SK-N-SH (cell line): Measurements from ENCODE around the gene HHAT. TPM values are rescaled to one million over a fixed set of nuclear protein-coding genes. Genes with fewer than 3 reads are reported as not detected.

Experiments used
- CTCF ChIA-PET: fragments of 300-600, 350-600 bp; formaldehyde crosslinking; extraction: SDS; loops from one replicate; lab custom pipeline; 2021; lab: Yijun Ruan, JAX
- POLR2A ChIA-PET: fragments of 350-600 bp; sonication (Branson Sonifier 250); formaldehyde crosslinking; extraction: SDS; loops from one replicate; lab custom pipeline; 2020; ENCODE audit warnings: antibody characterized with exemption, inconsistent platforms; lab: Yijun Ruan, JAX
- DNase-seq: peaks from one replicate; pipeline ENCODE4 v3.0.0; 2012
- H2AFZ ChIP-seq: fragments of 200-600 bp; sonication (generic); 2 replicates; pipeline ENCODE4 v1.8.1; 2016; ENCODE audit warnings: antibody characterized with exemption, mild to moderate bottlenecking, low read depth
- H3F3A ChIP-seq: fragments of 200-600 bp; sonication (generic); replicated peaks from 2 replicates; pipeline ENCODE3; 2016; ENCODE audit warnings: antibody characterized with exemption, mild to moderate bottlenecking; ENCODE audit not compliant: insufficient read depth
- H3K27ac ChIP-seq, 2 experiments: fragments of 200-500 bp in 1 of 2; fragments of 200-600 bp in 1 of 2; sonication (Bioruptor generic) in 1 of 2; sonication (generic), shearing (Covaris generic) in 1 of 2; 2 replicates each; pipeline versions ENCODE4 v1.5.1 to v1.6.1; 2014 to 2016; ENCODE audit warnings: low read depth in 2 of 2, inconsistent platforms in 1 of 2, low read length in 1 of 2, mild to moderate bottlenecking in 1 of 2, mixed read lengths in 1 of 2
- H3K27me3 ChIP-seq: fragments of 200-600 bp; sonication (generic), shearing (Covaris generic); 2 replicates; pipeline ENCODE4 v1.6.1; 2016; ENCODE audit warnings: mixed run types; ENCODE audit not compliant: insufficient read depth
- H3K36me3 ChIP-seq, 2 experiments: fragments of 200-500 bp in 1 of 2; fragments of 200-600 bp in 1 of 2; sonication (Bioruptor generic) in 1 of 2; sonication (generic) in 1 of 2; replicated peaks in 1 of 2; 2 replicates each; pipeline versions ENCODE3 to v1.5.1; 2014 to 2016; ENCODE audit warnings: low read length in 1 of 2, mild to moderate bottlenecking in 1 of 2; ENCODE audit not compliant: insufficient read depth in 2 of 2, control insufficient read depth in 1 of 2
- H3K4me1 ChIP-seq, 2 experiments: fragments of 200-500 bp in 1 of 2; fragments of 200-600 bp in 1 of 2; sonication (Bioruptor generic) in 1 of 2; sonication (generic), shearing (Covaris generic) in 1 of 2; 2 replicates each; pipeline versions ENCODE4 v1.5.1 to v1.6.1; 2014 to 2016; ENCODE audit warnings: low read depth in 1 of 2, low read length in 1 of 2, mixed run types in 1 of 2; ENCODE audit not compliant: insufficient read depth in 2 of 2, control insufficient read depth in 1 of 2
- H3K4me2 ChIP-seq: fragments of 200-600 bp; sonication (generic), shearing (Covaris generic); 2 replicates; pipeline ENCODE4 v1.6.1; 2017; ENCODE audit warnings: mixed run types
- H3K4me3 ChIP-seq, 2 experiments: fragments of 200-500 bp in 1 of 2; fragments of 200-600 bp in 1 of 2; sonication (Bioruptor generic) in 1 of 2; sonication (generic), shearing (Covaris generic) in 1 of 2; 2 replicates each; pipeline versions ENCODE4 v1.5.1 to v1.8.1; 2014 to 2016; ENCODE audit warnings: low read depth in 2 of 2, inconsistent platforms in 1 of 2, low read length in 1 of 2, mild to moderate bottlenecking in 1 of 2, mixed read lengths in 1 of 2, moderate library complexity in 1 of 2
- H3K79me2 ChIP-seq: fragments of 200-600 bp; sonication (generic); 2 replicates; pipeline ENCODE4 v1.8.1; 2017; ENCODE audit warnings: mild to moderate bottlenecking; ENCODE audit not compliant: insufficient read depth
- H3K9ac ChIP-seq: fragments of 200-600 bp; sonication (generic); 2 replicates; pipeline ENCODE4 v1.6.1; 2017; ENCODE audit warnings: mixed run types
- H3K9me2 ChIP-seq: fragments of 200-600 bp; sonication (generic); 2 replicates; pipeline ENCODE4 v1.6.1; 2017; ENCODE audit warnings: mixed run types
- H3K9me3 ChIP-seq: fragments of 200-600 bp; sonication (generic); 2 replicates; pipeline ENCODE4 v1.6.1; 2017; ENCODE audit warnings: mixed run types, mild to moderate bottlenecking, moderate library complexity
- H4K20me1 ChIP-seq: fragments of 200-600 bp; sonication (generic); 2 replicates; pipeline ENCODE4 v1.6.1; 2017; ENCODE audit warnings: mild to moderate bottlenecking, mixed run types; ENCODE audit not compliant: insufficient read depth
- CHD2 ChIP-seq: fragments of 150-350 bp; IDR thresholded peaks from 2 replicates; pipeline ENCODE4 v1.6.1; 2018; ENCODE audit warnings: low read length; ENCODE audit not compliant: partially characterized antibody
- CTCF ChIP-seq: fragments of 200-600 bp; sonication (generic); IDR thresholded peaks from 2 replicates; pipeline ENCODE4 v1.6.1; 2017; ENCODE audit warnings: antibody characterized with exemption, mild to moderate bottlenecking, moderate library complexity
- EP300 ChIP-seq, 2 experiments: IDR thresholded peaks; 2 replicates each; pipeline versions ENCODE4 v1.4.0 to v1.6.1; 2012; ENCODE audit warnings: borderline replicate concordance in 1 of 2, low read depth in 1 of 2, low read length in 1 of 2
- EZH2phosphoT487 ChIP-seq: fragments of 200-600 bp; sonication (generic); IDR thresholded peaks from 2 replicates; pipeline ENCODE4 v1.6.1; 2017; ENCODE audit warnings: low read depth, mixed run types, mild to moderate bottlenecking, antibody characterized with exemption, moderate library complexity, borderline replicate concordance
- FOSL2 ChIP-seq: IDR thresholded peaks from 2 replicates; pipeline ENCODE4 v1.4.0; 2012; ENCODE audit warnings: low read depth, mild to moderate bottlenecking, moderate library complexity, borderline replicate concordance
- FOXJ3 ChIP-seq: sonication (generic); formaldehyde crosslinking; IDR thresholded peaks from 2 replicates; pipeline ENCODE4 v1.5.1; 2020; ENCODE audit warnings: mild to moderate bottlenecking, missing genetic modification reagents
- GABPA ChIP-seq: IDR thresholded peaks from 2 replicates; pipeline ENCODE4 v1.4.0; 2012; ENCODE audit warnings: low read depth, mild to moderate bottlenecking
- JUND ChIP-seq: IDR thresholded peaks from 2 replicates; pipeline ENCODE4 v1.4.0; 2012
- MXI1 ChIP-seq: IDR thresholded peaks from 2 replicates; pipeline ENCODE4 v1.6.1; 2012; ENCODE audit warnings: mild to moderate bottlenecking, low read depth, low read length, improper control_type of control experiment
- PBX3 ChIP-seq: IDR thresholded peaks from 2 replicates; pipeline ENCODE4; 2012
- RAD21 ChIP-seq: IDR thresholded peaks from 2 replicates; pipeline ENCODE4 v1.6.1; 2012; ENCODE audit warnings: mild to moderate bottlenecking, low read length
- RCOR1 ChIP-seq: fragments of 150-350 bp; IDR thresholded peaks from 2 replicates; pipeline ENCODE4 v1.6.1; 2017; ENCODE audit warnings: antibody characterized with exemption, low read length
- REST ChIP-seq: IDR thresholded peaks from 2 replicates; pipeline ENCODE4 v1.6.1; 2012; ENCODE audit warnings: mild to moderate bottlenecking, low read depth, low read length, moderate library complexity
- RFX5 ChIP-seq: IDR thresholded peaks from 2 replicates; pipeline ENCODE4 v1.6.1; 2012; ENCODE audit warnings: mild to moderate bottlenecking, improper control_type of control experiment, low read length
- TAF1 ChIP-seq: IDR thresholded peaks from 2 replicates; pipeline ENCODE4 v1.6.1; 2012; ENCODE audit warnings: low read depth, mild to moderate bottlenecking, low read length, moderate library complexity, borderline replicate concordance
- TEAD4 ChIP-seq: IDR thresholded peaks from 2 replicates; pipeline ENCODE4 v1.4.0; 2012; ENCODE audit warnings: mild to moderate bottlenecking, borderline replicate concordance; ENCODE audit not compliant: insufficient read depth
- USF1 ChIP-seq: IDR thresholded peaks from 2 replicates; pipeline ENCODE4 v1.4.0; 2012; ENCODE audit warnings: low read depth, borderline replicate concordance
- WGBS: methylation state at CpG from one replicate; pipeline ENCODE4 v1.1.6; 2017; ENCODE audit warnings: low lambda C conversion rate; 5-methylcytosine and 5-hydroxymethylcytosine counted together
- polyA plus RNA-seq, 3 experiments: library from polyadenylated mRNA; depleted of rRNA; stranded (reverse); fragments of >200 nt; gene quantifications; 2 replicates each; pipeline ENCODE4 v1.2.3, GENCODE V29; 2012

HHAT gene
- polyA plus RNA-seq, 1 of the 3 experiments (the other 2 are of a cell fraction), result 8.1 TPM

GRCh38 chr1:210551899-210552298 is 223.2 kb downstream of the HHAT start (continued):
- TF ChIP-seq CTCF (no peak), FOXJ3 (CRISPR knock-in tag) (no peak), REST (no peak), FOSL2 (no peak)
- TF ChIP-seq, all 33 proteins: peak for 0

GRCh38 chr1:210553711-210554110 is 225.0 kb downstream of the HHAT start:
- no peaks in the 10 kb centered on the region for H3K27me3 ChIP-seq
- H3K36me3 ChIP-seq, result no peaks in the 10 kb centered on the region
- TF ChIP-seq GABPA (no peak), CHD2 (peak; percentile 6), RAD21 (peak; percentile 24; the same call in 1 of the 2 replicates)
- peak; percentile 36 for DNase-seq
- H2AFZ ChIP-seq, result no peak overlapping the region
- no peaks in the 10 kb centered on the region for H3K9me3 ChIP-seq
- H3K9ac ChIP-seq, result no peak overlapping the region
- H3K4me3 ChIP-seq, result no peak overlapping the region
- peaks cover 0 to 29% of the 10 kb centered on the region in 2 experiments; a peak in 2 of 4 replicates for H3K4me1 ChIP-seq
- H3K79me2 ChIP-seq, result no peaks in the 10 kb centered on the region
- no peaks in the 10 kb centered on the region for H3F3A ChIP-seq
- CTCF ChIA-PET, result interaction anchor here (0.8 to 3.0 kb wide), 5 partner anchors 11 to 580 kb away, joined by 3 to 10 read pairs (median 4); partner anchors contain the start of gene KCNH1
- POLR2A ChIA-PET, result no interaction called here
- H3K9me2 ChIP-seq, result no peaks in the 10 kb centered on the region
- no peaks in the 10 kb centered on the region for H4K20me1 ChIP-seq
- 43% methylated on average over 5 of the region's 5 CpGs for WGBS
- no peak overlapping the region for H3K27ac ChIP-seq
- no peak overlapping the region for H3K4me2 ChIP-seq

GRCh38 chr1:210554382-210554781 is 225.7 kb downstream of the HHAT start:
- Histone ChIP-seq H2AFZ (no peak overlapping the region), H3K9me3 (no peaks in the 10 kb centered on the region), H3K9me2 (no peaks in the 10 kb centered on the region), H3K27ac (no peak overlapping the region), H3K79me2 (no peaks in the 10 kb centered on the region), H3K4me1 (peaks cover 0 to 29% of the 10 kb centered on the region in 2 experiments; a peak in 2 of 4 replicates), H3K4me2 (no peak overlapping the region), H4K20me1 (no peaks in the 10 kb centered on the region), H3K36me3 (no peaks in the 10 kb centered on the region), H3K4me3 (no peak overlapping the region), H3F3A (no peaks in the 10 kb centered on the region), H3K9ac (no peak overlapping the region), H3K27me3 (no peaks in the 10 kb centered on the region)
- no peak for TF ChIP-seq PBX3
- no peak for TF ChIP-seq JUND
- no peak for TF ChIP-seq CHD2
- no peak for TF ChIP-seq TAF1
- TF ChIP-seq EZH2phosphoT487, result no peak
- TF ChIP-seq MXI1, result no peak
- no peak for TF ChIP-seq RCOR1
- no peak for TF ChIP-seq TEAD4
- no peak for TF ChIP-seq USF1
- no peak for TF ChIP-seq EP300 (IDR thresholded peaks at IDR 0.05; ENCODE audit: borderline replicate concordance in 1 of 2, low read depth in 1 of 2, low read length in 1 of 2)
- TF ChIP-seq RFX5, result no peak
- ChIA-PET CTCF (interaction anchor here (0.6 to 3.0 kb wide), 4 partner anchors 11 to 580 kb away, joined by 3 to 10 read pairs (median 6); partner anchors contain the start of gene KCNH1), POLR2A (no interaction called here)
- WGBS, result 83% methylated on average over 5 of the region's 5 CpGs
- no peak for DNase-seq
